ENCODE results near the gene APBB1IP. TPM values are rescaled to one million over a fixed set of nuclear protein-coding genes. Genes with fewer than 3 reads are reported as not detected.

APBB1IP gene
- total and polyA plus RNA-seq, 2 donors (not counting 1 experiment from before 2014, with no cell fraction given), result 60.1 to 97.0 TPM

DNA sequence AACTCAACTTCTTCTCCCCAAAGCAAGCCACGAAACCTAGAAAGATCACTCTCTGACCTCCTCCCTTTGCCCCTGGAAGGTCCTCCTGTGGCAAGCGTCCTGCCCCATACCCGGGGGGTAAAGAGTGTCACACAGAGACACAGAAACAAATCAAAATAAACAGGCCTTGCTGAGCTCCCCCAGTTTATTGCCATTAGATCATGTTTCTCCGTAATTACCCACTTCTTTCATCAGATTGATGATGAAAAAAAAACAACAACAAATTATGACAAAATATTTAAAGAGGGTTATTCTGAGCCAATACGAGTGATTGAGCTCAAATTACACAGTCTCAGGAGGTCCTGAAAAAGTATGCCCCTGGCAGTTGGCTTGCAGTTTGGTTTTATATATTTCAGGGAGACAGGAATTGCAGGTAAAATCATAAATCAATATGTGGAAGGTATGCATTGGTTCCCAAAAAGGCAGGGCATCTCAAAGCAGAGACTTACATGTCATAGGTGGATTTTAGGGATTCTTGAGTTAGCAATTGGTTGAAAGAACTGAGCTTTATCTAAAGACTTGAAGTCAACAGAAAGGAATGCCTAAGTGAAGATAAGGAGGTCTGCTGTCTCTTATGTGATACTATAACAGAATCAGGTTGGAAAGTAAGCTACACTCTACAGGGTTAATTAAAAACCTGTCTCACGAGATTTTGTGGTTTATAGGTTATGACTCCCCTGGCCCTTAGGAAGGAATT lies 86.2 kb downstream of the APBB1IP start:
- intact Hi-C loops (cut with micrococcal nuclease), result no loop called here
- Histone ChIP-seq H3K27ac (ENCODE audit: low read length in 2 of 2) (no peak overlapping the region), H3K4me2 (replicated peaks; ENCODE audit: low read depth, low read length, poor library complexity, severe bottlenecking) (no peak overlapping the region), H2AFZ (ENCODE audit: insufficient read depth, low read depth, low read length, poor library complexity, severe bottlenecking) (no peak overlapping the region), H3K27me3 (replicated peaks in 1 of 4; ENCODE audit: control extremely low read depth in 1 of 4, control insufficient read depth in 3 of 4, insufficient read depth in 4 of 4, low read length in 3 of 4) (no peaks in the 10 kb centered on the region), H4K20me1 (ENCODE audit: control insufficient read depth, insufficient read depth, low read length, poor library complexity, severe bottlenecking) (peaks cover 9% of the 10 kb centered on the region), H3K9ac (ENCODE audit: low read length) (no peak overlapping the region), H3K4me1 (ENCODE audit: control insufficient read depth in 2 of 2, insufficient read depth in 2 of 2, low read length in 2 of 2) (no peaks in the 10 kb centered on the region), H3K9me3 (ENCODE audit: control extremely low read depth in 1 of 3, control insufficient read depth in 2 of 3, insufficient read depth in 1 of 3, low read length in 2 of 3) (peaks cover 0 to 3% (median 2%) of the 10 kb centered on the region in 3 donors), H3K79me2 (ENCODE audit: control insufficient read depth, insufficient read depth, low read length) (peaks cover 26% of the 10 kb centered on the region), H3K36me3 (replicated peaks in 1 of 2; ENCODE audit: control extremely low read depth in 1 of 2, control insufficient read depth in 1 of 2, extremely low read depth in 1 of 2, insufficient read depth in 2 of 2, low read length in 1 of 2) (peaks cover 16 to 83% of the 10 kb centered on the region in 2 experiments), H3K4me3 (ENCODE audit: control extremely low read depth in 1 of 5, extremely low read depth in 1 of 5, insufficient read depth in 1 of 5, low read depth in 2 of 5, low read length in 4 of 5) (no peak overlapping the region)
- no peak for ATAC-seq (ENCODE audit: low read depth)
- no peak for DNase-seq
- Mint-ChIP-seq H3K27me3 (no peaks in the 10 kb centered on the region), H3K27ac (peak overlapping the region; percentile 32), H3K4me3 (no peak overlapping the region), H3K9me3 (ENCODE audit: insufficient read depth) (no peaks in the 10 kb centered on the region), H3K4me1 (peaks cover 18% of the 10 kb centered on the region)
- POLR2A ChIA-PET, result interaction anchor here (0.6 kb wide), 1 partner anchor 237 kb away, joined by 11 read pairs; no protein-coding TSS in a partner anchor
- TF ChIP-seq, protein P1, sequence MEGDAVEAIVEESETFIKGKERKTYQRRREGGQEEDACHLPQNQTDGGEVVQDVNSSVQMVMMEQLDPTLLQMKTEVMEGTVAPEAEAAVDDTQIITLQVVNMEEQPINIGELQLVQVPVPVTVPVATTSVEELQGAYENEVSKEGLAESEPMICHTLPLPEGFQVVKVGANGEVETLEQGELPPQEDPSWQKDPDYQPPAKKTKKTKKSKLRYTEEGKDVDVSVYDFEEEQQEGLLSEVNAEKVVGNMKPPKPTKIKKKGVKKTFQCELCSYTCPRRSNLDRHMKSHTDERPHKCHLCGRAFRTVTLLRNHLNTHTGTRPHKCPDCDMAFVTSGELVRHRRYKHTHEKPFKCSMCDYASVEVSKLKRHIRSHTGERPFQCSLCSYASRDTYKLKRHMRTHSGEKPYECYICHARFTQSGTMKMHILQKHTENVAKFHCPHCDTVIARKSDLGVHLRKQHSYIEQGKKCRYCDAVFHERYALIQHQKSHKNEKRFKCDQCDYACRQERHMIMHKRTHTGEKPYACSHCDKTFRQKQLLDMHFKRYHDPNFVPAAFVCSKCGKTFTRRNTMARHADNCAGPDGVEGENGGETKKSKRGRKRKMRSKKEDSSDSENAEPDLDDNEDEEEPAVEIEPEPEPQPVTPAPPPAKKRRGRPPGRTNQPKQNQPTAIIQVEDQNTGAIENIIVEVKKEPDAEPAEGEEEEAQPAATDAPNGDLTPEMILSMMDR (IDR thresholded peaks at IDR 0.05), result no peak
- no peak for TF ChIP-seq EZH2 (IDR thresholded peaks at IDR 0.05; ENCODE audit: borderline replicate concordance, insufficient read depth, low read depth, low read length, poor library complexity, severe bottlenecking)
- CTCF ChIA-PET, result interaction anchor here (0.9 to 1.2 kb wide), 2 partner anchors 54 to 189 kb away, joined by 3 to 4 read pairs; no protein-coding TSS in a partner anchor
- WGBS (ENCODE audit: insufficient coverage), result 100% methylated on average over 2 of the region's 6 CpGs

DNA sequence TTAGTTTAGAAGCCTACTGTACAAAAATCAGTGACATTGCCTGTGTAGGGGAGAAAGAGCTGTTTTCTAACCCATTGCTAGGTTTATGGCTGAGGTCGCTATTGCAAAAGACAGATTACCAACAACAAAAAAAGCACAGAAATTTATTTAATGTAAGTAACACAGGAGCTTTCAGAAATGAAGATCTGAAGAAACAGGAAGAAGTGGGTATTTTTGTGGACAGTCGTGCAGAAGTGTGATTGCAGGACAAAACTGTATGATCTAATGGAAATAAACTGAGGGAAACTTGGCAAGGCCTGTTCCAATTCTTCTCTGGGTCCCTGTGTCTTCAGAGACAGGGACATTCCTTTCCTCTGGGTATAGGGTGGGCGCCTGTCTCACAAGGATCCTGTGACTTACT lies 87.4 kb downstream of the APBB1IP start:
- peaks cover 20% of the 10 kb centered on the region for H3K79me2 ChIP-seq (ENCODE audit: control insufficient read depth, insufficient read depth, low read length)
- intact Hi-C loops (cut with micrococcal nuclease), result no loop called here
- POLR2A ChIA-PET, result no interaction called here
- DNase-seq (no peak), ATAC-seq (ENCODE audit: low read depth) (no peak)
- peaks cover 11 to 77% of the 10 kb centered on the region in 2 experiments for H3K36me3 ChIP-seq (replicated peaks in 1 of 2; ENCODE audit: control extremely low read depth in 1 of 2, control insufficient read depth in 1 of 2, extremely low read depth in 1 of 2, insufficient read depth in 2 of 2, low read length in 1 of 2)
- no peak overlapping the region for H3K27ac ChIP-seq (ENCODE audit: low read length in 2 of 2)
- no peak overlapping the region for H3K9ac ChIP-seq (ENCODE audit: low read length)
- Mint-ChIP-seq H3K27ac (peak overlapping the region; percentile 26), H3K4me1 (peaks cover 17% of the 10 kb centered on the region), H3K27me3 (no peaks in the 10 kb centered on the region), H3K4me3 (no peak overlapping the region), H3K9me3 (ENCODE audit: insufficient read depth) (no peaks in the 10 kb centered on the region)
- H3K4me2 ChIP-seq (replicated peaks; ENCODE audit: low read depth, low read length, poor library complexity, severe bottlenecking), result no peak overlapping the region
- no peak overlapping the region for H2AFZ ChIP-seq (ENCODE audit: insufficient read depth, low read depth, low read length, poor library complexity, severe bottlenecking)
- H3K9me3 ChIP-seq (ENCODE audit: control extremely low read depth in 1 of 3, control insufficient read depth in 2 of 3, insufficient read depth in 1 of 3, low read length in 2 of 3), result no peaks in the 10 kb centered on the region
- no peak for TF ChIP-seq EZH2 (IDR thresholded peaks at IDR 0.05; ENCODE audit: borderline replicate concordance, insufficient read depth, low read depth, low read length, poor library complexity, severe bottlenecking)
- TF ChIP-seq, protein P1 (IDR thresholded peaks at IDR 0.05), result no peak
- whole genome bisulfite sequencing (ENCODE audit: insufficient coverage), result 70% methylated on average over 2 of the region's 3 CpGs
- peaks cover 9% of the 10 kb centered on the region for H4K20me1 ChIP-seq (ENCODE audit: control insufficient read depth, insufficient read depth, low read length, poor library complexity, severe bottlenecking)
- no peaks in the 10 kb centered on the region for H3K4me1 ChIP-seq (ENCODE audit: control insufficient read depth in 2 of 2, insufficient read depth in 2 of 2, low read length in 2 of 2)
- CTCF ChIA-PET, result interaction anchor here (1.1 kb wide), 1 partner anchor 13 kb away, joined by 4 read pairs; no protein-coding TSS in a partner anchor
- H3K27me3 ChIP-seq (replicated peaks in 1 of 4; ENCODE audit: control extremely low read depth in 1 of 4, control insufficient read depth in 3 of 4, insufficient read depth in 4 of 4, low read length in 3 of 4), result no peaks in the 10 kb centered on the region
- no peak overlapping the region for H3K4me3 ChIP-seq (ENCODE audit: control extremely low read depth in 1 of 5, extremely low read depth in 1 of 5, insufficient read depth in 1 of 5, low read depth in 2 of 5, low read length in 4 of 5)

Data from B cell (primary cell).